IMR-90 (cell line): Measurements from ENCODE around the gene PTK7. TPM values are rescaled to one million over a fixed set of nuclear protein-coding genes. Genes with fewer than 3 reads are reported as not detected.
"Not testable (repeated sequence)": the region's sequence is repeated elsewhere in the genome, so short reads cannot be mapped to it uniquely, and the experiment has no call there.

Source experiments
- ATAC-seq: fragments of 200-7000 bp; cut with Tn5 transposase; 2 replicates; pipeline ENCODE4 v1.9.1; 2020; ENCODE audit warnings: low read depth, mild to moderate bottlenecking, moderate library complexity
- BruUV-seq: library from RNA; stranded (reverse); fragments of 400-500 nt; replicated peaks from 2 replicates; lab custom pipeline; 2021; lab: Mats Ljungman, UMichigan
- CTCF ChIA-PET: fragments of 300-600 bp; formaldehyde crosslinking; extraction: SDS; loops from one replicate; lab custom pipeline; 2021; ENCODE audit warnings: antibody characterized with exemption; lab: Yijun Ruan, JAX
- POLR2A ChIA-PET: fragments of 300-600 bp; sonication (Branson Sonifier 250); formaldehyde crosslinking; loops from one replicate; lab custom pipeline; 2022; ENCODE audit warnings: antibody characterized with exemption; ENCODE audit not compliant: unreplicated experiment; lab: Charles Lee
- DNase-seq: peaks from one replicate; pipeline ENCODE4 v3.0.0; 2013
- H2AFZ ChIP-seq: replicated peaks from 2 replicates; pipeline ENCODE3; 2013; ENCODE audit warnings: low read length, mild to moderate bottlenecking; ENCODE audit not compliant: poor library complexity
- H2AK5ac ChIP-seq: 2 replicates; pipeline ENCODE4 v1.6.1; 2013; ENCODE audit warnings: low read depth, low read length, inconsistent platforms
- H2AK9ac ChIP-seq: replicated peaks from 2 replicates; pipeline ENCODE3; 2013; ENCODE audit warnings: mild to moderate bottlenecking, low read depth, low read length, moderate library complexity; ENCODE audit not compliant: poor library complexity
- H2BK120ac ChIP-seq: 2 replicates; pipeline ENCODE4 v1.6.1; 2013; ENCODE audit warnings: low read depth, low read length, inconsistent platforms
- H2BK15ac ChIP-seq: 3 replicates; pipeline ENCODE4 v1.6.1; 2013; ENCODE audit warnings: low read depth, low read length, inconsistent platforms
- H2BK20ac ChIP-seq: 2 replicates; pipeline ENCODE4 v1.6.1; 2013; ENCODE audit warnings: low read depth, mild to moderate bottlenecking, inconsistent platforms, low read length, moderate library complexity
- H2BK5ac ChIP-seq: 2 replicates; pipeline ENCODE4 v1.6.1; 2013; ENCODE audit warnings: mild to moderate bottlenecking, low read depth, low read length, inconsistent platforms; ENCODE audit not compliant: poor library complexity, severe bottlenecking
- H3K14ac ChIP-seq: replicated peaks from 2 replicates; pipeline ENCODE4 v1.6.1; 2013; ENCODE audit warnings: low read depth, low read length, inconsistent platforms
- H3K18ac ChIP-seq: 2 replicates; pipeline ENCODE4 v1.6.1; 2013; ENCODE audit warnings: low read depth, low read length, control low read depth
- H3K23ac ChIP-seq: 2 replicates; pipeline ENCODE4 v1.6.1; 2013; ENCODE audit warnings: low read depth, low read length, inconsistent platforms
- H3K27ac ChIP-seq: 2 replicates; pipeline ENCODE4 v1.5.1; 2013; ENCODE audit warnings: mild to moderate bottlenecking, control low read depth, low read length; ENCODE audit not compliant: insufficient read depth
- H3K27me3 ChIP-seq: 2 replicates; pipeline ENCODE4 v1.6.1; 2013; ENCODE audit warnings: low read length; ENCODE audit not compliant: control insufficient read depth, insufficient read depth
- H3K36me3 ChIP-seq: 2 replicates; pipeline ENCODE4 v1.6.1; 2013; ENCODE audit warnings: low read length, mixed read lengths; ENCODE audit not compliant: control insufficient read depth, insufficient read depth
- H3K4ac ChIP-seq: 2 replicates; pipeline ENCODE4 v1.6.1; 2013; ENCODE audit warnings: low read depth, low read length, inconsistent platforms
- H3K4me1 ChIP-seq: 2 replicates; pipeline ENCODE4 v1.6.1; 2013; ENCODE audit warnings: low read length, mixed read lengths; ENCODE audit not compliant: control insufficient read depth, insufficient read depth
- H3K4me2 ChIP-seq: 2 replicates; pipeline ENCODE4 v1.6.1; 2013; ENCODE audit warnings: low read depth, mild to moderate bottlenecking, control low read depth, low read length, moderate library complexity
- H3K4me3 ChIP-seq: 2 replicates; pipeline ENCODE4 v1.5.1; 2013; ENCODE audit warnings: low read depth, mild to moderate bottlenecking, control low read depth, low read length, moderate library complexity; ENCODE audit not compliant: insufficient read depth
- H3K56ac ChIP-seq: 2 replicates; pipeline ENCODE4 v1.6.1; 2013; ENCODE audit warnings: low read length, inconsistent platforms; ENCODE audit not compliant: insufficient read depth; ENCODE audit errors: extremely low read depth
- H3K79me1 ChIP-seq, 2 experiments: 2 replicates each; pipeline ENCODE4 v1.6.1; 2013; ENCODE audit warnings: low read length in 2 of 2, inconsistent platforms in 1 of 2, low read depth in 1 of 2
- H3K9ac ChIP-seq: 2 replicates; pipeline ENCODE4 v1.6.1; 2013; ENCODE audit warnings: low read depth, low read length, control low read depth
- H3K9me1 ChIP-seq: 2 replicates; pipeline ENCODE4 v1.6.1; 2013; ENCODE audit warnings: low read length, inconsistent platforms; ENCODE audit not compliant: insufficient read depth
- H3K9me3 ChIP-seq: 2 replicates; pipeline ENCODE4 v1.6.1; 2013; ENCODE audit warnings: low read length; ENCODE audit not compliant: control insufficient read depth, insufficient read depth
- H4K20me1 ChIP-seq: 2 replicates; pipeline ENCODE4 v1.6.1; 2013; ENCODE audit warnings: low read length, inconsistent platforms; ENCODE audit not compliant: insufficient read depth
- H4K5ac ChIP-seq: 2 replicates; pipeline ENCODE4 v1.6.1; 2013; ENCODE audit warnings: mild to moderate bottlenecking, low read depth, low read length, control low read depth
- H4K8ac ChIP-seq, 2 experiments: 2 replicates each; pipeline ENCODE4 v1.6.1; 2013; ENCODE audit warnings: low read depth in 2 of 2, low read length in 2 of 2, control low read depth in 1 of 2, inconsistent platforms in 1 of 2
- H4K91ac ChIP-seq: 2 replicates; pipeline ENCODE4 v1.6.1; 2013; ENCODE audit warnings: low read depth, low read length, inconsistent platforms; ENCODE audit not compliant: insufficient read depth
- BHLHE40 ChIP-seq: fragments of 150-350 bp; IDR thresholded peaks from 2 replicates; pipeline ENCODE4 v1.6.1; 2016; ENCODE audit warnings: mild to moderate bottlenecking, low read depth, low read length
- CHD1 ChIP-seq: IDR thresholded peaks from 2 replicates; pipeline ENCODE4 v1.6.1; 2012; ENCODE audit warnings: low read depth, low read length, improper control_type of control experiment
- FOS ChIP-seq: fragments of 150-350 bp; IDR thresholded peaks from 2 replicates; pipeline ENCODE4 v1.6.1; 2016; ENCODE audit warnings: low read depth, low read length
- MAFK ChIP-seq: IDR thresholded peaks from 2 replicates; pipeline ENCODE4 v1.6.1; 2012; ENCODE audit warnings: low read depth, low read length, improper control_type of control experiment
- MAZ ChIP-seq: IDR thresholded peaks from 2 replicates; pipeline ENCODE4 v1.6.1; 2012; ENCODE audit warnings: low read depth, mild to moderate bottlenecking, low read length, improper control_type of control experiment, moderate library complexity, borderline replicate concordance
- MXI1 ChIP-seq: IDR thresholded peaks from 2 replicates; pipeline ENCODE4 v1.6.1; 2012; ENCODE audit warnings: low read depth, mild to moderate bottlenecking, low read length, moderate library complexity, borderline replicate concordance
- POLR2A ChIP-seq: IDR thresholded peaks from 2 replicates; pipeline ENCODE4 v1.6.1; 2012; ENCODE audit warnings: mild to moderate bottlenecking, low read depth, low read length
- RAD21 ChIP-seq: IDR thresholded peaks from 2 replicates; pipeline ENCODE4 v1.6.1; 2012; ENCODE audit warnings: low read length, improper control_type of control experiment
- RCOR1 ChIP-seq: IDR thresholded peaks from 2 replicates; pipeline ENCODE4 v1.6.1; 2012; ENCODE audit warnings: mild to moderate bottlenecking, low read length, improper control_type of control experiment; ENCODE audit not compliant: insufficient replicate concordance
- RFX5 ChIP-seq: IDR thresholded peaks from 2 replicates; pipeline ENCODE4 v1.8.0; 2012; ENCODE audit warnings: low read depth, mild to moderate bottlenecking, low read length, moderate library complexity
- WGBS, 2 experiments: methylation state at CpG; one replicate each; pipeline versions ENCODE4 v1.1.5 to v1.1.7; 2013; ENCODE audit warnings: missing lambda C conversion rate in 2 of 2; ENCODE audit not compliant: insufficient read length in 1 of 2; ENCODE audit errors: extremely low coverage in 2 of 2; 5-methylcytosine and 5-hydroxymethylcytosine counted together
- dilution Hi-C: fragments of 300-500 bp; cut with HindIII; formaldehyde crosslinking; loops from one replicate; pipeline ENCODE4 v1.14.3; 2018; ENCODE audit warnings: low sequenced_read_pairs; ENCODE audit not compliant: unreplicated experiment
- in situ Hi-C: fragments of 300-500 bp; cut with MboI; formaldehyde crosslinking; loops from 3 replicates; pipeline ENCODE4 v1.14.3; 2019; ENCODE audit warnings: low sequenced_read_pairs, inconsistent platforms, mixed read lengths
- intact Hi-C: fragments of 100-400 bp; cut with micrococcal nuclease; formaldehyde crosslinking; loops from 2 replicates; pipeline ENCODE4 v1.10.0; 2022
- polyA plus RNA-seq, 3 experiments: library from polyadenylated mRNA; depleted of rRNA; stranded (reverse); fragments of >200 nt; gene quantifications; 2 replicates each; pipeline ENCODE4 v1.2.3, GENCODE V29; 2012; ENCODE audit warnings: low replicate concordance in 1 of 3
- total RNA-seq: library from RNA; depleted of rRNA; stranded (reverse); fragments of >200 nt; gene quantifications from 2 replicates; pipeline ENCODE4 v1.2.3, GENCODE V29; 2012

Gene PTK7
- total and polyA plus RNA-seq, 2 of the 4 experiments (the other 2 are of a cell fraction), result 47.1 to 142 TPM

- H3K9ac ChIP-seq, result no peak overlapping the region
Measured at GRCh38 chr6:43115365-43115764, 39.3 kb downstream of the PTK7 start.

GRCh38 chr6:43117466-43117865, 41.4 kb downstream of the PTK7 start:
- peaks cover 26 to 82% of the 10 kb centered on the region in 2 experiments for H3K79me1 ChIP-seq
- intact Hi-C loops, H3K18ac ChIP-seq, H2BK15ac ChIP-seq, POLR2A ChIA-PET, H3K4me2 ChIP-seq, H3K9ac ChIP-seq, DNase-seq, ATAC-seq, H3K27me3 ChIP-seq, H3K4me3 ChIP-seq, CTCF ChIA-PET, H4K20me1 ChIP-seq, in situ Hi-C loops, H3K9me3 ChIP-seq, H2AFZ ChIP-seq, H3K36me3 ChIP-seq, H3K56ac ChIP-seq, dilution Hi-C loops, BruUV-seq: not testable (repeated sequence)
- H3K9me1 ChIP-seq, result peaks cover 43% of the 10 kb centered on the region
- peak overlapping the region; percentile 43; the same call in 1 of the 2 replicates for H2BK20ac ChIP-seq
- peak overlapping the region; percentile 78 for H2BK120ac ChIP-seq
- H4K91ac ChIP-seq, result peak overlapping the region; percentile 53; the same call in 1 of the 2 replicates
- WGBS, 2 experiments, result no CpG with 5 or more reads among the region's 8 CpGs
- peak overlapping the region; percentile 95 for H3K4ac ChIP-seq
- H2BK5ac ChIP-seq, result peak overlapping the region; percentile 96
- peak overlapping the region; percentile 84; the same call in 1 of the 2 replicates for H3K14ac ChIP-seq
- peaks cover 55% of the 10 kb centered on the region for H3K4me1 ChIP-seq
- peak overlapping the region; percentile 33 for H2AK9ac ChIP-seq
- H3K27ac ChIP-seq, result peak overlapping the region; percentile 5; the same call in 1 of the 2 replicates
- peak overlapping the region in 1 of 2 experiments; percentile 35; a peak in 1 of 4 replicates for H4K8ac ChIP-seq
- H4K5ac ChIP-seq, result peak overlapping the region; percentile 20; the same call in 1 of the 2 replicates
- H2AK5ac ChIP-seq, result peak overlapping the region; percentile 90; the same call in 1 of the 2 replicates
- peak overlapping the region; percentile 53; the same call in 1 of the 2 replicates for H3K23ac ChIP-seq

More at GRCh38 chr6:43115365-43115764, 39.3 kb downstream of the PTK7 start:
- peak overlapping the region; percentile 18 for H2AK9ac ChIP-seq
- CTCF ChIA-PET, result no interaction called here
- ATAC-seq, result no peak
- no peak overlapping the region for H4K5ac ChIP-seq
- dilution Hi-C loops (no loop called here), in situ Hi-C loops (no loop called here), intact Hi-C loops (no loop called here)
- H4K8ac ChIP-seq, result peak overlapping the region; percentile 17 to 37; a peak in 2 of 4 replicates
- POLR2A ChIA-PET, result no interaction called here
- H4K20me1 ChIP-seq, result peaks cover 9% of the 10 kb centered on the region; the same call in 1 of the 2 replicates
- no peak overlapping the region for H3K4me3 ChIP-seq
- peaks cover 32% of the 10 kb centered on the region for H3K9me1 ChIP-seq
- peak overlapping the region; percentile 19 for H3K14ac ChIP-seq
- WGBS, 2 experiments, result no CpG with 5 or more reads among the region's 6 CpGs
- H2BK15ac ChIP-seq, result peak overlapping the region; percentile 62; the same call in 1 of the 3 replicates
- BruUV-seq, result no TSS peak
- H3K56ac ChIP-seq, result no peak overlapping the region
- peak overlapping the region; percentile 7 for H2BK5ac ChIP-seq
- peak overlapping the region; percentile 95 for H3K4ac ChIP-seq
- TF ChIP-seq FOS, result no peak
- no peak for TF ChIP-seq CHD1
- no peak for TF ChIP-seq BHLHE40
- TF ChIP-seq MAZ, result no peak
- TF ChIP-seq RCOR1, result no peak
- TF ChIP-seq MAFK, result no peak
- no peak for TF ChIP-seq RFX5
- no peak for TF ChIP-seq POLR2A
- TF ChIP-seq MXI1, result no peak
- TF ChIP-seq RAD21, result no peak
- peak overlapping the region; percentile 48 for H4K91ac ChIP-seq
- no peaks in the 10 kb centered on the region for H3K27me3 ChIP-seq
- H3K27ac ChIP-seq, result peak overlapping the region; percentile 32; the same call in 1 of the 2 replicates
- H2BK20ac ChIP-seq, result peak overlapping the region; percentile 17; the same call in 1 of the 2 replicates
- no peak overlapping the region for H3K23ac ChIP-seq
- peaks cover 32 to 79% of the 10 kb centered on the region in 2 experiments for H3K79me1 ChIP-seq
- no peak overlapping the region for H3K18ac ChIP-seq
- no peak overlapping the region for H2AFZ ChIP-seq
- no peaks in the 10 kb centered on the region for H3K36me3 ChIP-seq
- peak overlapping the region; percentile 78 for H2AK5ac ChIP-seq
- peak overlapping the region; percentile 41 for H2BK120ac ChIP-seq
- no peak for DNase-seq
- no peak overlapping the region for H3K4me2 ChIP-seq
- peaks cover 37% of the 10 kb centered on the region for H3K4me1 ChIP-seq
- H3K9me3 ChIP-seq, result no peaks in the 10 kb centered on the region
